ENCODE results near the gene TRNP1.

The TRNP1 gene

GRCh38 chr1:27003745-27004470 is 10.4 kb downstream of the TRNP1 start:
- no peak for DNase-seq

DNA sequence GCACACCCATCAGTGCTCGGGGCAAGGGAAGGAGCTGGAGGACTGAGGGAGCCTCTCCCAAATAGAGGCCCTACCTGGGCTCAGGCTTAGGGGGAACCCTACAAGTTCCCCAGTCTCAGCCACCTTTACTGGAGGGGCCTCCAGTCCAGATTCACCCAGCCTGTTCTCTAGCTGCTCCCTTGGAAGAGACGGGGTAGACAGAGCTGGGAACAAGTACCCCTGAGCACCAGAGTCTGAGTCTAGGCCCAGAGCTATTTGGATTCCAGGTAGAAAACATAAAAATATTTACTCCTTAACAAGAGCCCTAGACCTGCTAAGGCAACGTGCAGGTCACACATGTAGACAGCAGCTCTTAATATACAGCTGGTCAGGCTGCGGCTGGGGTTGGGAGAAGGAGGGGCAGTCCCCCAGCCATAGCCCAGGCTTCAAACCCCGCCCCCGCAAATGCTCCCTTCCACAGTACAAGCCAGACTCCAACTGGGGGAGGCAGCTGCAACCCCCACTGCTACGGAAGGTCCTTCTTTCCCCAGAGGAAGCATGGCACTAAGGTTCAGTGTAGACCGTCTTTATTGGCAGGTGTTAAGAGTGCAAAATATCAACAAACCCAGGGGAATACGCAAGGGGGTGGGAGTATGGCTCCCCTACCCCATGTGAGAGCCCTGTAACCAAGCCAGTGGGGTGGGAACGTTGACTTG is 11.1 kb downstream of the TRNP1 start:
- peak; percentile 39 for DNase-seq

DNA sequence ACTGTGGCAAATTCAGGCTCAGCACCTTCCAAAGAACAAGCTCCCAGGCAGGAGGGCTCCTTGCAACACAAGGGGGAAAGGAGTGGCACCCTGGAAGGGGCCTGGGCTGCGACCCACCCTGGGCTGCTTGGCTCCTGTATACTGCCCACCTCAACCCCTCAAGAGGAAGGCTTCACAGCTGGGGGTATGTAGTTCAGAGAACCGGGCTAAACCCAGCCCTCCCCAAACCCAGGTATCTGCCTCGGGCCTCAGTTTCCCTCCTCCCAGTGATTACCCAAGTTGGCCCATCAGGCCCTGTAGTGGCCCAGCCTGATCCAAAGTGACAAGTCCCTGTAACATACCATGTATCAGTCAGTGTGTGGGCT is 11.7 kb downstream of the TRNP1 start:
- DNase-seq = no peak

- DNase-seq = no peak
These were observed 12.4 kb downstream of the TRNP1 start for GRCh38 chr1:27005648-27006496.

DNA sequence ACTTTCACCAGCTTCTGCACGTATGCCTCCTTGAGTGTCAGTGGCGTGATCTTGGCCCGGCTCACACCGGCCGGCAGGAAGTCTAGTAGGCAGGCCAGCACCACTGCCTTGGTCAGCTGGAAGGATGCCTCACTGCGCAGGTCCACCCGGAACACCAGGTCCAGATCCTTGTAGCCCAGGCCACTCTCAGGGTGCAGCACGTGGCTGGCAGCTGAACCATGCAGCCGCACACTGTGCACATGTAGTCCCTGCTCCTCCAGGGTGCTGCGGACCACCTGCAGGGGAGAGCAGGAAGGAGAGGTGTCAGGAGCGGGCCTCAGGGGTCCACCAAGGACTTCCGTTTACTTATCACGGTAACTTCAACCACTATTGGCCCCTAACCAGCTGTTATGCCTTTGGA is 13.2 kb downstream of the TRNP1 start:
- DNase-seq = no peak

DNA sequence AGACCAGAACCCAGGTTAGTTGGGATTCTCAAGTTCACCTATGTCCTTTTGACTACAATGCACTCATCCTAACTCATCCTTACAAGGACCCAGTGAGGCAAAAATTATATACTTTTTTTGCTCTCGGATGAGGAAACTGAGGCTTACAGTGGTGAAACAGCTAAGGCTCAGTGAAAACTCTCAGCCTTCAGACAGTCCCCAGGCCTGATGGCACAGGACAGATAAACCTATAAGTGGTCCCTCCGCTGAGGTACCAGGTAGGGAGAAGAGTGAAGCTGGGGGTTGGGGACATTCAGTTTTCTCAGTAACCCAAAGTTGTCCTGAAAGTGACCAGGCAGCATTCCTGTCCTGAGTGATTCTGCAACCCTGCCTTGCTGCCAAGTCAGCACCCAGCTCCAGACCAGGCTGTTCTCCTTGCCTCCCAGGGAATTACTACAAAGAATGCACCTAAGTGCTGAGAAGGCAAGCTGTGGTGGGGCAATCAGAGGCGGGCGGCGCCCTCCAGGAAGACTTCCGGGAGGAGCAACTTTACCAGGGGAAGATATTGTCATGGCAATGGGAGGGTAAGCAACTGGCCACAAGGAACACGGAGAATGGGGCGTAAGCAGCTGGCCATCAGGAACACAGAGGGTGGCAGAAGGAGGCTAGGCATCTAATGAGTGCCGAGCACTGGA is 14.6 kb downstream of the TRNP1 start:
- peak; percentile 34 for DNase-seq

DNA sequence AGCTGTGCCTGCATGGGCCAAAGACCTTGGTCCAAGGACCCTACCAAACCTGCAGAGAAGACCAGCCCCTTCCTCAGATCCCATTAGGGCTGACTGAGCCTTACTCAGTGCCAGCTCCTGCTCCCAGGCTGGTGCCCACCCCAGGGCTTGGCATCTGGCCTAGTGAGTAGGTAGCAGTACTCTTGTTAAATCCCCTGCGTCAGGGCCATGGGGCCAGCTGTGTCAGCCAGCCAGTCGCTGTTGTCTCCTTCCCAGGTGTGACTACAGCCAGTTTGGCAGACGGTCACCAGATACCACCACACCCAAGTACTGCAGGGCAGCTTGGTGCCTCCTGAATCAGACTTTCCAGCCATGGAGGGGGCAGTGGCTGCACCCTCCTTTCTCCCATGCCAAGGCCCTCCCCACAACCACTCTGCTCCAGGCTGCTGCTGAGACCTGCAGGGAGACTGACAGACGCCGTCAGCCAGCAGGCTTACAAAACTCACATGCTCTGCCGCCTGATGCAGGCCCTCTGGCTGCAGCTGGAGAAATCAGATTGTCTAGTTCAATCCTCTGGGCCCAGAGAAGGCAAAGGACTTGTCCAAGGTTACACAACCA is 16.2 kb downstream of the TRNP1 start:
- DNase-seq = no peak

DNA sequence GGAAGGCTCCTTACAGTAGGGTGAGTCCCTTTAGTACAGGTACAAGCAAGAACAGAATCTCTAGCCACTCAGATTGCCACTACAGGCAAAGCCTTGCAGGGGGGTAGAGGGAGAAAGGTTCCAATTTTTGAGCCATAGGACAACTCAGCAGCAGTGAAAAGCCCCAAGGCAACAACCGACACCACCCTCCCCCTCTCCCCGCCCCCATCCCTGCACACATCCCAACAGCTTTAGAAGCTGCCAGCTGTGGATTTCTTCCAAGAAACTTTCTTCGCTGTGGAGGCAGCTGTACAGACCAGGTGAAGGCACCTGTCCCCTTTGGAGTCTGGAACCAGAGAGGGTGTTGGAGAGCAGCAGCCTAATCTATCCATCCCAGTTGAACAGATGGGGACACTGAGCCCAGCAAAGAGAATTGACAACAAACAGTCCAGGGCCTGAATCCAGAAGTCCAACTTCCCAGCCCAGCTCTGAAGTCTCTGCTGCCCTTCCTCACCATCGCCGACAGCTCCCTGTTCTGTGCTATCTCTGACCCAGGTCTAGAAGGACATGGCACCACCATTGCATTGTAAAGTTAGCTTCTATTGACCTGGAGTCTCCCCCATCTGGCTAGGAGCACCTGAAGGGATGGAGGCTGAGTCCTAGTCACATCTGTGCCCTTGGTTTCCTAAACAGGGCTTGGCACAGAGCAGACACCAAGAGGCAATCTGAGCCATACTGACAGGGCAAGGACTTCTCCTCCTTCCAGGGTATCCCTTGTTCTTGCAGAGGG is 16.9 kb downstream of the TRNP1 start:
- DNase-seq = peak; percentile 18

- DNase-seq = peak; percentile 95
These were observed 17.7 kb downstream of the TRNP1 start for GRCh38 chr1:27011058-27011764.

DNA sequence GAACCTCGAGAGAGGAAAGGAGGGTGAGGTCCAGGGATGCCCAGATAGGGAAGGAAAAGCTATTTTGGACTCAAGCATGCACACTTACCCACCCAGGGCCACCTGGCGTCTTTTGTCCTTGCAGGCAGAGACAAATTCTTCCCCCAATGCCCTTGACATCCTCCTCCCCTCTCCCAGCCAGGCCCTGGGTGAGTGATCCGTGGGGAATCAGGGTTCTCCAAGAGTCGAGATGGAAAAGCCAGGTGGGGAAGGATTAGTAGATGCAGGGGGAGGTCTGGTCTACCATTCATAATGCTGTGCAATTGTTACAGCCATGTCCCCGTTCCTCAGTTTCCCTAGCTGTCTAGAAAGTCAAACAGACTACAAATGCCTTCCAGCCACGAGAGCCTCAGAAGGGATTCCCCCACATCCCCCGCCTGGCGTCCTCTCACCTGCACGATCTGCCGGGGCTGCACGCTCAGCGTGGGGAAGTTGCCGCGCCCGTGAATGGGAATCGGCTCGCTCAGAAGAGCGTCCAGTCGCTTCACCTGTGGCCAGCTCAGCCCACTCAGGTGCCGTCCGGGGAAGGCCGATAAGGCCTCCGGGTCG is 18.6 kb downstream of the TRNP1 start:
- no peak for DNase-seq

GRCh38 chr1:27015260-27015659 is 21.8 kb downstream of the TRNP1 start:
- peak; percentile 2 for DNase-seq

DNA sequence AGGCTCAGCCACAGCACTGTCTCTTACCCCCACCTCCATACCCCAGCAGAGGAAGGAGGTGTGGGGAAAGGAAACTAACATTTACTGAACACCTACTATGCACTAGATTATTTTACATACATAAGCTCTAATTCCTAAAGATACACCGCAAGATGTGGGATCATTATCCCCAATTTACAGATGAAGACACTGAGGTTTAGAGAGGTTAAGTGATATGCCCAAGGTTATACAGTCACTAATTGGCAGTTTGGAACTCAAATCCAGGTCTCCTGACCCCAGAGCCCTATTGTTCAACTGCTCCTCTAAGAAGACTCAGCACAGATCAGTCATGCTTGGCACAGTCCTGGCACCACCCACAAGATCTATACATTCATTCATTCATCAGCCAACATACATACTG is 22.9 kb downstream of the TRNP1 start:
- DNase-seq = no peak

- no peak for DNase-seq
These were observed 23.7 kb downstream of the TRNP1 start for GRCh38 chr1:27017207-27017606.

- no peak for DNase-seq
These were observed 24.8 kb downstream of the TRNP1 start for GRCh38 chr1:27018316-27018715.

DNA sequence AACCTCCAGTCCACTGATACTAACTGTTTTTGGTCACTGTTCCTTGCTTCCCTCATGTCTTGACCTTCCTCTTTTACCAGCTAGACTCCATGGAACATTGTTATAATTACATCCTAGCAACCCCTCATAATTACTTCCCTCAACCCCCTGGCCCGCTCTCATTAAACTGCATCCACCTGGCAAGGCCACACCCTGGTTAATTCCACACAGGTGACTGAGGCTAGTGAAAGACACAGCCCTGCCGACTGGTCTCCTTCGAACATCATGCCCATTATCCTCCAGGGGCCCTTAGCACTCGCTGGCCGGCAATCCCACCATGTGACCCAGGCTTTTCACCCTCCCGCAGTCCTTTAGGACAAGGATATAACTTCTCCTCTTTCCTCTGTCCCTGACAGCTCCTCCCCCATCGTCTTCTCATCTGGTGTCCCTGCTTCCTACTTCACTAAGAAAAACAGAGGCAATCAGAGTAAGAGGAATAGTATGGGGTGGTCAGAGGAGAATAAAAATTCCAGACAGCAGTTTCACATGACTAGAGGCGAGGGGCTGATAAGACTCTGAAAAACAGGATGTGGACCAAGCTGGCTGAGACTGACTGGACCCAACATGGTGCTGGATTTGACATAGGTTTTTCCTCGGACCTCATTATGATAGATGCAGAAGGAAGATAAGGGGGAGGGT is 28.0 kb downstream of the TRNP1 start:
- peak; percentile 31 for DNase-seq

GRCh38 chr1:27025718-27026117 is 32.2 kb downstream of the TRNP1 start:
- DNase-seq = no peak

- peak; percentile 71 for DNase-seq
These were observed 33.4 kb downstream of the TRNP1 start for GRCh38 chr1:27026621-27027574.

DNA sequence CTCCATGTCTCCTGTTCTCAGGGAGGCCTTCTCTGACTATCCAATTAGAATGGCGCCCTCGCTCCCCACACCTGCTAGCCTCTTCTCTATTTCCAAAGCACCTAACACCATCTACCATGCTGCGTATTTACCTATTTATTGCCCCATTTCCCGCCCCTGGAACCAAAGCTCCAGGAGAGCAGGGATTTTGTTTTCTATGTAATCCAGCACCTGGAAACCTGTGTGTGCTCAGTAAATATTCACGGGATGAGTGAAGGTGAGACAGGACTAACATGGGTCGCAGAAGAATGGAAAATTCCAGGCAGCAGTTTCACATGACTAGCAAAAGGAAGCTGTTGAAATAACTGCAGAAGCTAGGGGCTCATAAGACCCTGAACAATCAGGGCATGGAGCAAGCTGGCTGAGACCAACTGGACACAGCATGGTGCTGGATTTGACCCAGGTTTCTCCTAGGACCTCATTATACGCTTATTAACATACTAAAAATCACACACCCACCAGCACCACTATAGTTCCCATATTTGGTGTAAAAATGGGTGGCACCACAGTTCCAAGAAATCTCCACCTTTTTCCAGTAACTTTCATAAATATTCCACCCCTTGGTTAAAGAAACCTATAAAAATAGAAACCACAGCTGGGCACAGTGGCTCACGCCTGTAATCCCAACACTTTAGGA is 34.2 kb downstream of the TRNP1 start:
- no peak for DNase-seq
